GM20000 (cell line): ENCODE measurements around the gene NR6A1.

Experiments used
- DNase-seq: peaks from one replicate; pipeline ENCODE4 v3.0.0; 2012; ENCODE audit warnings: low spot score
- CTCF ChIP-seq: IDR thresholded peaks from 2 replicates; pipeline ENCODE4 v1.5.1; 2012; ENCODE audit warnings: mild to moderate bottlenecking, control low read depth; ENCODE audit errors: extremely low read depth, missing control alignments

Gene NR6A1

GRCh38 chr9:124562328-124562727 is 208.8 kb downstream of the NR6A1 start:
- no peak for TF ChIP-seq CTCF

DNA sequence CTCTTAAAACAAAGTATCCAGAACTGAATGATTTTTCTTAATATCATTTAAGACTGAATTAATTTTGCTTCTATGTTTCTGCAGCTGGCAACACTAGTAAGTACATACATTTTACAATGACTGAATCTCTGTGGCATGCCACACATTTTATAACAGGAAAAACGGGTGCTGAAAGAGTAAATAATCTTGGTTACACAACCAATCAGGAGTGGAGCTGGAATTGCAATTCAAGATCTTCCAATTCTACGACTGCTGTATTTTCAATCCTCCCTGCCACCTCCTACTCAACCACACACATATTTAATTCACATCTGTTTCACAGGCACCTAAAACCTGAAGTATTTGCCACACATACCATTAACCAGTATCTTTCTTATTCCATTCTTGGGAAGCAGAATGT is 211.2 kb downstream of the NR6A1 start:
- no peak for TF ChIP-seq CTCF
- DNase-seq = no peak

More at GRCh38 chr9:124562328-124562727, 208.8 kb downstream of the NR6A1 start:
- DNase-seq = no peak

DNA sequence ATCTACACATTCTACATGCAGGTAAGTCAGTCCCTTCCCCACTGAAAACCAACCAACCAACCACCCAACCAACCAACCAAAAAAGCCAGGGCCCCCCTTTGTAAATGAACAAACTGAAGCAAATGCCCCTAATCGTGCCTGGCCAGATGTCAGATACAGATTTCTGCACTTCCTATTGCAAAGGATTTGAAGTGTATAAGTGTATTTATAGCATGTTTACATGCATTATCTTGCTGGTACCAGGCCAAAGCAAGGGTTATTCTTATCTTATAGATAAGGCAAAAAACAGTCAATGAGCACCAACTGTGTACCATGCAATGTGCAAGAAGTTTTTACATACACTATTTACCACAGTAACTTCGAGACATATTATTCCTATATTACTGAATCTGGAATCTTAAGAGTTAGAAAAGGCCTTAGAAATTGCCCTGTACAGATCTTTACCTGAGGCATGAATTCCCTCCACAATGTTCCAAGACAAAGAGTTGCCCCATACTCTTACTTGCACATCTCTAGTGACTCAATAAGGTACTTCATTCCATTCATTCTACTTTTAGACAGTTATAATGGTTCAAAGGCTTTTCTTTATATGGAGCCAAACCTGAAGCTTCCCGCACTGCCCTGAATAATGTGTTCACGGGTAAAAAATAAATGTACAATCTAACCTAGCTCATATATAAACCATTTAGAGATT is 212.2 kb downstream of the NR6A1 start:
- no peak for TF ChIP-seq CTCF
- DNase-seq = no peak

- TF ChIP-seq CTCF = no peak
- DNase-seq = no peak
Measured at GRCh38 chr9:124557895-124558294, 213.2 kb downstream of the NR6A1 start.

DNA sequence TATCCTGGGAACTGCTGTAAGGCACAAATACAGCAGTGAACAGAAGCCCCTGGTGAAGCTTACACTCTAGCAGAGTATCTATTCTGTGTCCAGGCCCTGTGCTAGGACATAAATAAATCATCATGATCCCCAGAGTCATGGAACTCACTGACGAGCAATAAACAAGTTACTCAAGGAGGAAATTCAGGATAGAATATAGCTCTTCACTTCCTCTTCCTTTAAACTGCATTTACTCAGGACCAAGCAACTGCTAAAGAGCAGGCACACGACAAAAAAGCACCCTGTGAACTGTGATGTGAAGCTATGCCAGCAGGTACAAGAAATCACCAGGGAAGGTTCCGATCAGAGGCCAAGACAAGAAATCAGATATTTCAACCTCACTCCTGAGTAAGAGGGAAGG is 216.1 kb downstream of the NR6A1 start:
- no peak for DNase-seq

GRCh38 chr9:124553738-124554137 is 217.4 kb downstream of the NR6A1 start:
- TF ChIP-seq CTCF = no peak
- no peak for DNase-seq

More for the DNA sequence above, 216.1 kb downstream of the NR6A1 start:
- no peak for TF ChIP-seq CTCF

DNA sequence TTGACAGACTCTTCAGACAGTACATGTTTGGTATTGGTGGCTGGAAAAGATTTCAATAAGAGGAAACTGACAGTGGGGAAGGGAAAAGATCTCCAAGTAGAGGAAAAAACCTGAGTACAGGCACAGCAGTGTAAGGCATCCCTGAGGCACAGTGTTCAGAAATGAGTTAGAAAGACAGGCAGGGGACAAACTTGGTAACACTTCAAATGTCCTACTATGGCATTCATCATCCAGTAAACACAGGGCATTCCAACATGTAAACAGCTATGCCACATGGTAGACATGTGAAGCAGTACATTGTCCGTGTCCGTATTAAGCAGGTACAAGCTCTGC is 218.9 kb downstream of the NR6A1 start:
- DNase-seq = no peak
- no peak for TF ChIP-seq CTCF
